ENCODE data around the gene PLCD1. TPM values are rescaled to one million over a fixed set of nuclear protein-coding genes. Genes with fewer than 3 reads are reported as not detected.
"Not testable (repeated sequence)": the region's sequence is repeated elsewhere in the genome, so short reads cannot be mapped to it uniquely, and the experiment has no call there.

Gene PLCD1
- total RNA-seq, 1 donor from 2014 or later, result 20.7 TPM

DNA sequence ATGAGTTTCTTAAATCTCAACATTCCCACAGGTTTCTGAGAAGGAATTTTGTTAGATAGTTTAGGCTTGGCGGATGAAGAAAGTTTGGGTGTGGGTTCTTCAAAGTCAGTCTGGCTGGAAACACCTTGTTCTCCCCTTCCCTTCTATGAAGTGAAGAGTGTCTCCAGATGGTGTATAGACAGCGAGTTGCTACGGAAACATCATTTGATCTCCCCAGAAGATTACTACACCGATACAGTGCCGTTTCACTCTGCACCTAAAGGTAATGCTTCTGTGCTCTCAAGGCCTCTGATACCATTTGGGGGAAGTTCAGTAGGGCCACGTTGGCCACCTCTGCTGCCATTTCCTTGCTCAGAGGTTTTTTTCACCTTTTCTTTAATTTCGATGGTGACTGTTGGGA, 30.1 kb upstream of the PLCD1 start:
- Mint-ChIP-seq H3K4me3 (no peak overlapping the region), H3K9me3 (no peaks in the 10 kb centered on the region), H3K36me3 (no peaks in the 10 kb centered on the region), H3K27ac (no peak overlapping the region), H3K27me3 (ENCODE audit: low read depth) (peaks cover 15% of the 10 kb centered on the region), H3K4me1 (no peaks in the 10 kb centered on the region)
- no peak for DNase-seq (ENCODE audit: low spot score in 2 of 2, unreplicated experiment in 2 of 2)
- TF ChIP-seq, protein P1, sequence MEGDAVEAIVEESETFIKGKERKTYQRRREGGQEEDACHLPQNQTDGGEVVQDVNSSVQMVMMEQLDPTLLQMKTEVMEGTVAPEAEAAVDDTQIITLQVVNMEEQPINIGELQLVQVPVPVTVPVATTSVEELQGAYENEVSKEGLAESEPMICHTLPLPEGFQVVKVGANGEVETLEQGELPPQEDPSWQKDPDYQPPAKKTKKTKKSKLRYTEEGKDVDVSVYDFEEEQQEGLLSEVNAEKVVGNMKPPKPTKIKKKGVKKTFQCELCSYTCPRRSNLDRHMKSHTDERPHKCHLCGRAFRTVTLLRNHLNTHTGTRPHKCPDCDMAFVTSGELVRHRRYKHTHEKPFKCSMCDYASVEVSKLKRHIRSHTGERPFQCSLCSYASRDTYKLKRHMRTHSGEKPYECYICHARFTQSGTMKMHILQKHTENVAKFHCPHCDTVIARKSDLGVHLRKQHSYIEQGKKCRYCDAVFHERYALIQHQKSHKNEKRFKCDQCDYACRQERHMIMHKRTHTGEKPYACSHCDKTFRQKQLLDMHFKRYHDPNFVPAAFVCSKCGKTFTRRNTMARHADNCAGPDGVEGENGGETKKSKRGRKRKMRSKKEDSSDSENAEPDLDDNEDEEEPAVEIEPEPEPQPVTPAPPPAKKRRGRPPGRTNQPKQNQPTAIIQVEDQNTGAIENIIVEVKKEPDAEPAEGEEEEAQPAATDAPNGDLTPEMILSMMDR (IDR thresholded peaks at IDR 0.05; ENCODE audit: unreplicated experiment), result no peak

DNA sequence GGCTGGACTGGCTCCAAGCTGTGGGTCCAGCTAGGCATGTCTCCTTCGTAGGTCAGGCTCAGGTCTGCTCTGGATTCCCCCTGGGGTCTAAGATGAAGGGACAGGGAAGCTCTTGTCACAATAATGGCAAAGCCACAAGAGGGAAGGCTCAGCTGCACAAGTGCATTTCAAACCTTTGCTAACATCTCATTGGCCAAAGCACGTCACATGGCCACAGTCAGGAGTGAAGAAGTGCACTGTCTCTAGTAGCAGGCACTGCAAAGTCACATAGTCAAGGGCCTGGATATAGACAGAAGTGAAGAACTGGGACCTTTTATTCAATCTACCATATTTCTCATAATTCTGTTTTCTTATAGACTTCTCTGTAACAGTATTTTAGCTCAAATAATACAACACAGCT, 29.7 kb upstream of the PLCD1 start:
- no peak overlapping the region for H3K4me3 Mint-ChIP-seq
- TF ChIP-seq, protein P1 (IDR thresholded peaks at IDR 0.05; ENCODE audit: unreplicated experiment), result no peak
- no peaks in the 10 kb centered on the region for H3K9me3 Mint-ChIP-seq
- no peak for DNase-seq (ENCODE audit: low spot score in 2 of 2, unreplicated experiment in 2 of 2)
- H3K27ac Mint-ChIP-seq, result no peak overlapping the region
- H3K4me1 Mint-ChIP-seq, result no peaks in the 10 kb centered on the region
- H3K36me3 Mint-ChIP-seq, result no peaks in the 10 kb centered on the region
- H3K27me3 Mint-ChIP-seq (ENCODE audit: low read depth), result peaks cover 15% of the 10 kb centered on the region

DNA sequence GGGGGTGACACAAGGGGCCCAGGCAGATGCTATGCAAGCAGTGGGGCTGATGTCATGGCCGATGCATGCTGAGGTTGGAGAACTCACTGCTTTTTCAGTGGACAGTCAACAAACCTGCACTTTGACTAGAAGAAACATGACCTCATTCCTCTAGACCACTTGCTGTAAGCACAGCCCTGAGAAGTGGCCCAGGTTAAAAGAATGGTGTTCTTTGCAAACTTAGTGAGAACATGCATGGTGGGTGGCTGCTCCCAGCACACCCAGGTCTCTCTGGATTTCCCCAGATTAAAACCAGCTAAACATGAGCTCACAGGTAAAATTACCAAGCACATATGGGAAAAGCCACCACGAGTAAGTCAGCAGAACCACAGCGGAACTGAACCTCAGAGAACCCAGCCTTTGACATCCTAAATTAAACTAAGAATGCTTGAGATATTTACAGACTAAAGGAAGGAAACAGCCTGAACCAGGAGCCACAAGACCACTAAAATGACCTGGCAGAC, 25.1 kb upstream of the PLCD1 start:
- Mint-ChIP-seq H3K4me3 (no peak overlapping the region), H3K4me1 (no peaks in the 10 kb centered on the region), H3K36me3 (no peaks in the 10 kb centered on the region), H3K27me3 (ENCODE audit: low read depth) (peaks cover 7% of the 10 kb centered on the region), H3K27ac (no peak overlapping the region), H3K9me3 (peaks cover 9% of the 10 kb centered on the region)
- TF ChIP-seq, protein P1 (IDR thresholded peaks at IDR 0.05; ENCODE audit: unreplicated experiment), result no peak
- DNase-seq (ENCODE audit: low spot score in 2 of 2, unreplicated experiment in 2 of 2), result no peak

DNA sequence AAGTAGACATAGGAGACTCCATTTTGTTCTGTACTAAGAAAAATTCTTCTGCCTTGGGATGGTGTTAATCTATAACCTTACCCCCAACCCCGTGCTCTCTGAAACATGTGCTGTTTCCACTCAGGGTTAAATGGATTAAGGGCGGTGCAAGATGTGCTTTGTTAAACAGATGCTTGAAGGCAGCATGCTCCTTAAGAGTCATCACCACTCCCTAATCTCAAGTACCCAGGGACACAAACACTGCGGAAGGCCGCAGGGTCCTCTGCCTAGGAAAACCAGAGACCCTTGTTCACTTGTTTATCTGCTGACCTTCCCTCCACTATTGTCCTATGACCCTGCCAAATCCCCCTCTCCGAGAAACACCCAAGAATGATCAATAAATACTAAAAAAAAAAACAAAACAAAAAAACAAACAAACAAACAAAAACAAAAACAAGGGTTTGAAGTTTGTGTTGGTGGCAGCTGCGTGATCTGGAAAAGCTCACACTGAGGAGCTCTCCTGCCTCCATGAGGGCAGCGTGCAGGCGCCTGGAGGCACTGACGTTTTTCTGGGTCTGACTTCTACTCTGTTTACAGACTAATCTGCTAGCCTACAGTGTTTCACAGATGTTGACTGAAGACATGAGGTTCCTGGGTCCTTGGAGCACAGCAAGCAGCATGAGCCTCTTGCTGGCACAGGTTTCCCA, 24.5 kb upstream of the PLCD1 start:
- H3K9me3 Mint-ChIP-seq; H3K27me3 Mint-ChIP-seq (ENCODE audit: low read depth); DNase-seq (ENCODE audit: low spot score in 2 of 2, unreplicated experiment in 2 of 2); H3K27ac Mint-ChIP-seq; H3K4me3 Mint-ChIP-seq; H3K4me1 Mint-ChIP-seq; H3K36me3 Mint-ChIP-seq: not testable (repeated sequence)

DNA sequence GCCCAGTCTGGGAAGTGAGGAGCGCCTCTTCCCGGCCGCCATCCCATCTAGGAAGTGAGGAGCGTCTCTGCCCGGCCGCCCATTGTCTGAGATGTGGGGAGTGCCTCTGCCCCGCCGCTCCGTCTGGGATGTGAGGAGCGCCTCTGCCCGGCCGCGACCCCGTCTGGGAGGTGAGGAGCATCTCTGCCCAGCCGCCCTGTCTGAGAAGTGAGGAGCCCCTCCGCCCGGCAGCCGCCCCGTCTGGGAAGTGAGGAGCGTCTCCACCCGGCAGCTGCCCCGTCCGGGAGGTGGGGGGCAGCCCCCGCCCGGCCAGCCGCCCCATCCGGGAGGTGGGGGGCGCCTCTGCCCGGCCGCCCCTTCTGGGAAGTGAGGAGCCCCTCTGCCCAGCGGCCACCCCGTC, 23.8 kb upstream of the PLCD1 start:
- not testable (repeated sequence) for H3K4me3 Mint-ChIP-seq; H3K27me3 Mint-ChIP-seq (ENCODE audit: low read depth); H3K36me3 Mint-ChIP-seq; DNase-seq (ENCODE audit: low spot score in 2 of 2, unreplicated experiment in 2 of 2); H3K27ac Mint-ChIP-seq; H3K9me3 Mint-ChIP-seq; H3K4me1 Mint-ChIP-seq

DNA sequence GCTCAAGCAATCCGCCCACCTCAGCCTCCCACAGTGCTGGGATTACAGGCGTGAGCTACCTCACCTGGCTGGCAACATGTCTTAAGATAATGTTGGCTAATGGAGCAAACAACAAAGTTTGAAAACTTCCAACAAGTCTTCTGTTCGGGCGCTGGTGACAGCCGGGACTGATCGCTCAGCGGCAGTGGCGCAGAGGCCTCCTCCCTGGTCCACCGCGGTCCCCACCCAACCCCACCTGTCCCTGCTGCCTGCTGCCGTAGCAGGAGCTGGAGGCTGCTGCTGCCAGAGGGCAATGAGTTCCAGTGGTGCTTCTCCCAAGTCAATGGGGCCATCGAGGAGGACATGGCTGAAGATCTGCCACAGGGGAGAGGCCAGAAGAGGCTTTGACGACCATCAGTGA, 21.7 kb upstream of the PLCD1 start:
- TF ChIP-seq, protein P1 (IDR thresholded peaks at IDR 0.05; ENCODE audit: unreplicated experiment), result no peak
- H3K36me3 Mint-ChIP-seq, result no peaks in the 10 kb centered on the region

More for the DNA sequence above, 21.7 kb upstream of the PLCD1 start:
- peaks cover 9% of the 10 kb centered on the region for H3K9me3 Mint-ChIP-seq
- peaks cover 21% of the 10 kb centered on the region for H3K27me3 Mint-ChIP-seq (ENCODE audit: low read depth)
- H3K4me1 Mint-ChIP-seq, result no peaks in the 10 kb centered on the region
- H3K27ac Mint-ChIP-seq, result no peak overlapping the region
- DNase-seq (ENCODE audit: low spot score in 2 of 2, unreplicated experiment in 2 of 2), result no peak
- no peak overlapping the region for H3K4me3 Mint-ChIP-seq
